ENCODE data around the gene SBF1.
A peak's percentile ranks its signal among the peaks of the same experiment; 100 is the strongest.

SBF1 gene

DNA sequence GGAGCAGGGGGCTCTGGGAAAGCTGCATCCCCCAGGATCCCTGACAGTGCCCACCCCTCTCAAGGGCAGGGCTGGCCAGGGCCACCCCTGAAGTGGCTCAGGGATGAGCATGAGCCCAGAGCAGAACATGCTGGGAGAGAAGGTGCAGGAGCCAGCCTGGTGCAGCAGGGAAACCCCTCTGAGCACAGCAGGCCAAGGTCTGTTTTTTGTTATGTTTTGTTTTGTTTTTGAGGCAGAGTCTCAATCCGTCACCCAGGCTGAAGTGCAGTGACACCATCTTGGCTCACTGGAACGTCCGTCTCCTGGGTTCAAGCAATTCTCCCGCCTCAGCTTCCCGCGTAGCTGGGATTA lies 792 bp upstream of the SBF1 start:
- DNase-seq (ENCODE audit: low read depth, low spot score), result no peak
- no peak overlapping the region for H3K4me3 ChIP-seq (ENCODE audit: low read length)
- peaks cover 3% of the 10 kb centered on the region; the same call in 1 of the 2 replicates for H3K4me1 ChIP-seq (ENCODE audit: control insufficient read depth, insufficient read depth, low read length)
- WGBS (ENCODE audit: insufficient coverage, insufficient read length), result no CpG with 5 or more reads among the region's 6 CpGs
- no peaks in the 10 kb centered on the region for H3K9me3 ChIP-seq (ENCODE audit: control insufficient read depth, insufficient read depth, low read length)
- H3K27me3 ChIP-seq (ENCODE audit: control insufficient read depth, insufficient read depth, low read length), result peaks cover 4% of the 10 kb centered on the region; the same call in 1 of the 2 replicates
- H3K27ac ChIP-seq (ENCODE audit: low read length), result no peak overlapping the region
- H3K36me3 ChIP-seq (ENCODE audit: control insufficient read depth, insufficient read depth, low read length), result no peaks in the 10 kb centered on the region

DNA sequence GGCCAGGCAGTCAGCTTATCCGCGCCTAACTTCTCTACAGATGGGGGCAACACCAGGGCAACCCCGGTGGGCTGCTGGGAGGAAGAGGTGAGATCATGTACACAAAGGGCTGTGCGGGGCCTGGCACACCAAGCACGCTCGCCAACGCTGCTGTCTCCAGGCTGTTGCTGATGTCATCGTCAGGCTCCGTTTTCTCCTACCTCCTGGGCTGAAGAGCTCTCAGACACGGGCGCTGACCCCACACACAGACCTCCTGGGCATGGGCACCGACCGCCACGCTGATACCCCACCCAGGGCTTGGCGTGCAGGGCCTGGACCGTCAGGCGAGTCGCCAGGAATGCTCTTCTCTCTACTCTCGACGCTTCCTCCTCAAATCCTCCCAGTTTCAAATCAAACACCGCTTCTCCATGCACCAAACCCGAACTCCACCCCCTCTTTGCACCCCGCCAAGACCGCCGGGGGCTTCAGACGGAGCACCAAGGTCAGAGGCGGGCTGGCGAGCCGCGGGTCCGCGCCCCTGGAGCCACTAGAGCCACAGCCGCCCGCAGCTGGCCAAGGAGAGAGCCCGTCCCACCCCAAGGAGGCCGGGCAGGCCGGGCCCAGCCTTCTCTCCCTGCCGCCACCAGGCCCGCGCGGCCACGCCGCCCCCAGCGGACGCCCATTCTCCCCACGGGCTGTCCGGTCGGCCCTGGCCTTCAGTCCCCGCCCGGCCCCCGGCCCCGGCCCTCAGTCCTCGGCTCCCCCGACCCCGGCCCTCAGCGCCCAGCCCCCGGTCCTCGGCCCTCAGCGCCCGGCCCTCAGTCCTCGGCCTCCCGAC lies 772 bp downstream of the SBF1 start:
- H3K4me1 ChIP-seq (ENCODE audit: control insufficient read depth, insufficient read depth, low read length), result peaks cover 9% of the 10 kb centered on the region
- no CpG with 5 or more reads among the region's 62 CpGs for WGBS (ENCODE audit: insufficient coverage, insufficient read length)
- H3K27ac ChIP-seq (ENCODE audit: low read length), result no peak overlapping the region
- H3K9me3 ChIP-seq (ENCODE audit: control insufficient read depth, insufficient read depth, low read length), result no peaks in the 10 kb centered on the region
- H3K4me3 ChIP-seq (ENCODE audit: low read length), result peak overlapping the region; percentile 87
- no peaks in the 10 kb centered on the region for H3K27me3 ChIP-seq (ENCODE audit: control insufficient read depth, insufficient read depth, low read length)
- DNase-seq (ENCODE audit: low read depth, low spot score), result no peak
- no peaks in the 10 kb centered on the region for H3K36me3 ChIP-seq (ENCODE audit: control insufficient read depth, insufficient read depth, low read length)

DNA sequence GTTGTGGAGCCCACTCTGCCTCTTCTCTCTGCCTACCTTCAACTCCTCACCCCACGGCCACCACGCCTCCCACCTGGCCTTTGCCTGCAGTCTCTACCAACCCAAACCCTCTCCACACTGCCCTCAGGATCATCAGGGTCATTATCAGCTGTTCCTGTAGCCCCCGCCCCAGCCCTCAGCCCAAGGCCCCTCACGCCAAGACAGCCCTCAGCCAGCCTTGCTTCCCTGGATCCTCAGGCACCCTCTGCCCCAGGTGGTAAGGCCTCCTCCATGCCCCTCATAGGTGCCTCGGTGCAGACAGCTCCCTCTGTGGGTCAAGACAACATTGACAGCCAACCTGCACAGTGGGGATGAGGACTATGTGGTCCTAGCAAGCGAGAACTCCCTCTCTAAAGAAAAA lies 1.7 kb downstream of the SBF1 start:
- DNase-seq (ENCODE audit: low read depth, low spot score), result no peak
- H3K9me3 ChIP-seq (ENCODE audit: control insufficient read depth, insufficient read depth, low read length), result no peaks in the 10 kb centered on the region
- H3K27me3 ChIP-seq (ENCODE audit: control insufficient read depth, insufficient read depth, low read length), result no peaks in the 10 kb centered on the region
- no peaks in the 10 kb centered on the region; the same call in 1 of the 2 replicates for H3K36me3 ChIP-seq (ENCODE audit: control insufficient read depth, insufficient read depth, low read length)
- H3K4me1 ChIP-seq (ENCODE audit: control insufficient read depth, insufficient read depth, low read length), result peaks cover 9% of the 10 kb centered on the region
- no peak overlapping the region for H3K27ac ChIP-seq (ENCODE audit: low read length)
- WGBS (ENCODE audit: insufficient coverage, insufficient read length), result no CpG with 5 or more reads among the region's 6 CpGs
- no peak overlapping the region for H3K4me3 ChIP-seq (ENCODE audit: low read length)

DNA sequence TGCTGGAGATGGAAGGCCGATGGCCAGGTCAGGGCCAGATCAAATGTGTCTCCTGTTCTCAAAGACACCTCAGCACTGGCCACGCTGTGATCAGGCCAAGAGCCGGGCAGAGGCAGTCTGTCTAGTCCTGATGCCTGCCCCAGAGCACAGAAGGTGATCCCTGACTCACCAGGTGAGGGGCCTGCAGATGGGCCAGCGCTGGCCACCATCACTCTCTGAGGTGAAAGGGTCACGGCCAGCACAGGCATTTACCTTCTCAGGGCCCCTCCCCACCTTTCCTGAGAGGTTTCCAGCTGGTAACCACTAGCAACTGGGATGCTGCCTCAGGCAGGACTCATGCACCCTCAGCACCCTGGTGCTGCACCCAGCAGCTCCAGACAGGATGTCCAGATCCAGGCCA lies 2.9 kb downstream of the SBF1 start:
- no peaks in the 10 kb centered on the region for H3K9me3 ChIP-seq (ENCODE audit: control insufficient read depth, insufficient read depth, low read length)

DNA sequence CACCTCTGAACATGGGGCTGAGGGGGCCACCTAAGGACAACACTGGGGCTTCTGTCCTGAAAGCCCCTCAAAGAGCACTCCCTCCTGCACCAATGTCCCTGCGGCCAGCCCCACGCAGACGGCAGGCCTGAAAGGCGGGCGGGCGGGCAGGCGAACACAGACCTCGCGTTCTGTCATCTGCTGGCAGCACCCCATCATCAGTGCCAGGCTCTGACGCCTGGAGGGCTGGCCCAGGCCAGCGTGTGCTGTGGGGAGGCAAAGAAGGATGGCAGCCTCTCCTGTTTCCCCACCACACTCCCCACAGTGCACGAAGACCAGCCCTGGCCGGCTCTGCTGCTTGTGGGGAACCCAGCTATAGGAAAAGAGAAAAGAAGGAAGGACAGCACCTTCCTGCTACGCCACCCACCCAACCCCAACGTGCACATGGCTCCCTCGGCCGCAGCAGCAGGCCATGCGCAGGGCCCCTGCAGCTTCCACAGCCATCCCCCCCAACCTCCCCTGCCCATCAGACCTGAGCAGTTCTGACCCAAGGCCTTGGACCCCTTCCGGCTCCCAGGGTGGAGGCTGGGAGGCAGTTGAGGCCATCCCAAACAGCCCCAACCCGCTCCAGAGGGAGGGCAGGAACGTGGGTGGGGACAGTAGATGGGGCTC lies 3.5 kb downstream of the SBF1 start:
- Histone ChIP-seq H3K4me3 (ENCODE audit: low read length) (no peak overlapping the region), H3K4me1 (ENCODE audit: control insufficient read depth, insufficient read depth, low read length) (peaks cover 9% of the 10 kb centered on the region), H3K9me3 (ENCODE audit: control insufficient read depth, insufficient read depth, low read length) (no peaks in the 10 kb centered on the region), H3K36me3 (ENCODE audit: control insufficient read depth, insufficient read depth, low read length) (peaks cover 17% of the 10 kb centered on the region), H3K27ac (ENCODE audit: low read length) (no peak overlapping the region), H3K27me3 (ENCODE audit: control insufficient read depth, insufficient read depth, low read length) (no peaks in the 10 kb centered on the region)
- DNase-seq (ENCODE audit: low read depth, low spot score), result no peak
- no CpG with 5 or more reads among the region's 21 CpGs for WGBS (ENCODE audit: insufficient coverage, insufficient read length)

More for the DNA sequence above, 2.9 kb downstream of the SBF1 start:
- Histone ChIP-seq H3K27me3 (ENCODE audit: control insufficient read depth, insufficient read depth, low read length) (no peaks in the 10 kb centered on the region), H3K4me1 (ENCODE audit: control insufficient read depth, insufficient read depth, low read length) (peaks cover 9% of the 10 kb centered on the region), H3K27ac (ENCODE audit: low read length) (no peak overlapping the region), H3K36me3 (ENCODE audit: control insufficient read depth, insufficient read depth, low read length) (peaks cover 10% of the 10 kb centered on the region), H3K4me3 (ENCODE audit: low read length) (no peak overlapping the region)
- no peak for DNase-seq (ENCODE audit: low read depth, low spot score)
- no CpG with 5 or more reads among the region's 5 CpGs for WGBS (ENCODE audit: insufficient coverage, insufficient read length)

DNA sequence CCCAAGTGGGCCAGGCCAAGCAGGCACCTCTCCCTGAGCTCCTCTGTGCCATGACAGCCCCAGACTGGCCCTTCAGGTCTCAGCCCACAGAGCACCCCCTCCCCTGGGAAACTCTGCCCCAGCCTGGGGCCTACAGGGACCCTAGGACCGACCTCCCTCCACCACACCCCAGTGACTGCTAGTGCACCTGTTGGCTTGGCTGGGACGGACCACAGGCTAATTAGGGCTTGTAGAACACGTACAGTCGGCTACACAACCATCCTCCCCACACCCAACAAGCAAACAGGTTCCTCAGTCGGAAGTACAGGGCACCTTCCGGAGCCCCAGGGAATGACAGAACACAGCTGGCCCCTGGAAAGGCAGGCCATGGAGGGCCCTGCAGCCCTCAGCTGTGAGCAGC lies 4.3 kb downstream of the SBF1 start:
- Histone ChIP-seq H3K4me3 (ENCODE audit: low read length) (no peak overlapping the region), H3K27me3 (ENCODE audit: control insufficient read depth, insufficient read depth, low read length) (no peaks in the 10 kb centered on the region), H3K4me1 (ENCODE audit: control insufficient read depth, insufficient read depth, low read length) (peaks cover 8% of the 10 kb centered on the region), H3K9me3 (ENCODE audit: control insufficient read depth, insufficient read depth, low read length) (no peaks in the 10 kb centered on the region), H3K27ac (ENCODE audit: low read length) (no peak overlapping the region), H3K36me3 (ENCODE audit: control insufficient read depth, insufficient read depth, low read length) (peaks cover 25% of the 10 kb centered on the region)
- DNase-seq (ENCODE audit: low read depth, low spot score), result no peak
- no CpG with 5 or more reads among the region's 6 CpGs for WGBS (ENCODE audit: insufficient coverage, insufficient read length)

DNA sequence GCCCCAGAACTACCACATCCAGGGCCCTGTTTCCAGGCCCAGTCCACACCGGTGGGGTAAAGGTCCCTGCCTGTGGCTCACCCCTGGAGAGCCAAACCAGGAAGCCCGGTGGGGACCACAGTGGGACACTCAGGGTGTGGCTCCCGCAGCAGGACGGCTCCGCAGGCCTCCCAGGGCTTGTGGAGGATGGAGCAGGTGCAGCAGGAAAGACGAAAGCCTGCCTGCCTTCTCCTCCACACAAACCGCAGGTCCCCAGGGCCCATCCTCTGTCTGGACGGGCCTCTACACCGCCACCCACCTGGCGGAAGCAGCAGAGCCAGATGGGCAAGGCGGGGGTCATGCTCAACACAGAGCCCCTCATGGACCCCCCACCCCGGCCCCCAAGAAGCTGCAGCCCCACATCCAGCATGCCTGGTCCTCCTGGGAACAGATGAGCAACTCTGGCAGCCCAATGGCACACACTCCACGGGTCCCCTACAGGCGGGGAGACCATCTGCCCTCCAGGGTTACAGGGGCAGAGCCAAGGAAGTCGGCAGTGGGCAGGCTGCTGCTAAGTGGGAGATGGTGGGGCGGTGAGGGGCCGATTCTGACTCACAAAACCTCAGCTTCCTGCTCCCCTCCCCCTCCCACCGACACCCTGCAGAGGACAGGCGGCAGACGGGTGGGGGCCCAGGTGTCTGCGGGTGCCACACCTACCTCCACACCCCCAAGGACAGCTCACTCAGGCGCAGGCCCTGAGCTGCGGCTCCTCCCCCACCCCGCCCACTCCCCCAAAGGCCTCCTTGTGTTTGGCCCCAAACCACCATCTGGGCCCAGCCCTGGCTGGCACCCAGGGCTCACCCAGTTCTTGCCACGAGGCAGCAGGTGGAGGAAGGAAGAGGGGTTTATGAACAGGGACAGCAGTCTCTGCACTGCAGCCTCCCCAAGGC lies 5.2 kb downstream of the SBF1 start:
- WGBS (ENCODE audit: insufficient coverage, insufficient read length), result no CpG with 5 or more reads among the region's 25 CpGs
- peaks cover 32% of the 10 kb centered on the region for H3K36me3 ChIP-seq (ENCODE audit: control insufficient read depth, insufficient read depth, low read length)
- H3K27ac ChIP-seq (ENCODE audit: low read length), result no peak overlapping the region
- no peak overlapping the region for H3K4me3 ChIP-seq (ENCODE audit: low read length)
- H3K4me1 ChIP-seq (ENCODE audit: control insufficient read depth, insufficient read depth, low read length), result peaks cover 8% of the 10 kb centered on the region
- H3K9me3 ChIP-seq (ENCODE audit: control insufficient read depth, insufficient read depth, low read length), result no peaks in the 10 kb centered on the region
- no peaks in the 10 kb centered on the region for H3K27me3 ChIP-seq (ENCODE audit: control insufficient read depth, insufficient read depth, low read length)
- no peak for DNase-seq (ENCODE audit: low read depth, low spot score)

DNA sequence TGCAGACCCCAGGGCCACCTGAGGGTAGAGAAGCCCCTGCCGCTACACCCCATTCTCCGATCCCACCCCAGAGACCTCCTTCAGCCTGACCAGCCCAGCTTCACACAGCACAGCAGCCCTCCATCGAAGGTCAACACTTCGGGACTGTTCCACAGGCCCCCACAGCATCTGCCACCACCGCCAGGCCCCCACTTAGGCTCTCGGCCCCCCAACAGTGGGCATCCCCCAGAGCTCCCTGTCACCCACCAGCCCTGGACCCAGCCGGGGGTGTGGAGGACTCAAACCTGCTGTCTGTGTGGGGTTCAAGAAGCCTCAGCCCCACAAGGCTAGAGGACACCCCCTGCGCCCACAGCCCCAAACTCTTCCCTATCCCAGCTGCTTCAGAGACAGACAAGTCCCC lies 6.2 kb downstream of the SBF1 start:
- Histone ChIP-seq H3K4me1 (ENCODE audit: control insufficient read depth, insufficient read depth, low read length) (peaks cover 6% of the 10 kb centered on the region), H3K27me3 (ENCODE audit: control insufficient read depth, insufficient read depth, low read length) (no peaks in the 10 kb centered on the region), H3K4me3 (ENCODE audit: low read length) (no peak overlapping the region), H3K27ac (ENCODE audit: low read length) (no peak overlapping the region), H3K36me3 (ENCODE audit: control insufficient read depth, insufficient read depth, low read length) (peaks cover 39% of the 10 kb centered on the region), H3K9me3 (ENCODE audit: control insufficient read depth, insufficient read depth, low read length) (no peaks in the 10 kb centered on the region)
- WGBS (ENCODE audit: insufficient coverage, insufficient read length), result no CpG with 5 or more reads among the region's 8 CpGs
- no peak for DNase-seq (ENCODE audit: low read depth, low spot score)

DNA sequence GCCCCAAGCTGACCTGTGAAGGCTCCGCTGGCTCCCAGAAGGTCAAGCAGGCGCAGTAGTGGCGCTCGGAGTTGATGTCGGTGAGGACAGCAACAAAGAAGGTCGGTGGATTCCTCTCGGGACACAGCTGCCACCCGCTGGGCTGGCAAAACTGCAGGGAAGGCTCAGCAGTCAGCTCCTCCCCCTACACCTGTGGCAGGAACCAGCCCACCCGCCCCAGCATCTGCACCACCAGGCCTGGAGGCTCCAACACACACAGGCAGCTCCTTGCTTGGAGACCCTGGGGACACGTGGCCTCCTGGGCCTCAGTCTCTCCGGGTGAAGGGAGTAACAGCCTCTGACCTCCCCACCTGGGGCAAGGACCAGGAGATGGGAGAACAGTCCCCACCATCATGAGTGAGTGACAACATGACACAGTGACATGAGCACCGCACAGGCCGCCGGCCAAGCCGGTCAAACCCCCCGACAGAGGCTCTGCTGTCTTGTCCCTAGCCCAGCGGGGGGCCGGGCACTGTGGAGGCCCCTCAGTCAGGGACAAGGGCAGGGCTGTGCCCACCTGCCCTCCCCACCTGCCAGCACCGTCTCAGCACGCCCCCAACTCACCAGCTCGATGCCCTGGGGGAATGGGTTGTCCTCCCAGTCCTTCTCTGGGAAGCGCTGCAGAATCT lies 6.9 kb downstream of the SBF1 start:
- no CpG with 5 or more reads among the region's 22 CpGs for WGBS (ENCODE audit: insufficient coverage, insufficient read length)
- no peak for DNase-seq (ENCODE audit: low read depth, low spot score)
- peaks cover 45% of the 10 kb centered on the region for H3K36me3 ChIP-seq (ENCODE audit: control insufficient read depth, insufficient read depth, low read length)
- peaks cover 6% of the 10 kb centered on the region for H3K4me1 ChIP-seq (ENCODE audit: control insufficient read depth, insufficient read depth, low read length)
- H3K4me3 ChIP-seq (ENCODE audit: low read length), result no peak overlapping the region
- no peaks in the 10 kb centered on the region for H3K9me3 ChIP-seq (ENCODE audit: control insufficient read depth, insufficient read depth, low read length)
- H3K27ac ChIP-seq (ENCODE audit: low read length), result no peak overlapping the region
- no peaks in the 10 kb centered on the region for H3K27me3 ChIP-seq (ENCODE audit: control insufficient read depth, insufficient read depth, low read length)

DNA sequence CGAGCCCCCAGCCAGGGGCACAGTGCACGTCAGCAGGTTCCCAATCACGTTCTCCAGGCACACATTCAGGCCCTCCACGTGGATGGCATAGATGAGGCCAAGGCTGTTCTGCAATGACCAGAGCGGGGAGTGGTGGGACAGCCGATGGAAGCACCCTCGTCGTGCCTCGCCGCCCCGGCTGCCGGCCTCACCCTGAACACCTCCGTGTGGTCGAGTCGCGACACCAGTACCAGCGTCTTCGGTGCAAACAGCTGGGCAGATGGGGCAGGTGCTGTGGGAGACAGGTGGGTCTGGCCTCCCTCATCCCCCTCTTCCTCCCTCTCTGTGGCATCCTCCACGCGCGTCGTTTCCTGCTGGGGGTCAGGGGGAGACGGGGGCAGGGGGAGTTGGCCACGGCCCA lies 7.5 kb downstream of the SBF1 start:
- no peaks in the 10 kb centered on the region for H3K27me3 ChIP-seq (ENCODE audit: control insufficient read depth, insufficient read depth, low read length)
- no CpG with 5 or more reads among the region's 24 CpGs for WGBS (ENCODE audit: insufficient coverage, insufficient read length)
- DNase-seq (ENCODE audit: low read depth, low spot score), result no peak
- H3K27ac ChIP-seq (ENCODE audit: low read length), result no peak overlapping the region
- peaks cover 6% of the 10 kb centered on the region for H3K4me1 ChIP-seq (ENCODE audit: control insufficient read depth, insufficient read depth, low read length)
- H3K9me3 ChIP-seq (ENCODE audit: control insufficient read depth, insufficient read depth, low read length), result no peaks in the 10 kb centered on the region
- no peak overlapping the region for H3K4me3 ChIP-seq (ENCODE audit: low read length)
- H3K36me3 ChIP-seq (ENCODE audit: control insufficient read depth, insufficient read depth, low read length), result peaks cover 51% of the 10 kb centered on the region

Data from iPS DF 6.9 (cell line).